ENCODE measurements around the gene B4GALT5.

DNA sequence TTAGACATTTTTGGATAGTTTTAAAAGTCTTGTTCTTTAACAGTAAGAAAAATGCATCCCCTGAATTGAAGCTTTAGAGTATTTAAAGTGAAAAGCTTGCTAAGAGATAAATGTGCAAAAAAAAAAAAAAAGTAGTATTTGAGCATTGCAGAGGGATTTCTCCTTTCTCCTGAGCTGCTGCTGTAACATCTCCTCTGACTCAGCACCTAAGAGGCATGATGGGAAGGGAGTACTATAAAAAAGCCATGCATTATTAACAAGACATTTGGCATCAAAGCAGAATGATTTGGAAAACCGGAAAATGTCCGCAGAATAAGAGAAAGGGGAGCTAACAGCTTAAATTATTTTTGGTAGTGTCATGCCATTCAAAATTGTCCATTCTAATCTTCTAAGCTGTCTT, 27.9 kb downstream of the B4GALT5 start:
- no peak for TF ChIP-seq CTCF (IDR thresholded peaks at IDR 0.05)
- no peak for TF ChIP-seq RNF2 (IDR thresholded peaks at IDR 0.05; ENCODE audit: borderline replicate concordance, low read depth)
- no peak for TF ChIP-seq EP300 (IDR thresholded peaks at IDR 0.05)
- TF ChIP-seq POLR2A (IDR thresholded peaks at IDR 0.05; ENCODE audit: low read length) = no peak
- TF ChIP-seq RFX5 (IDR thresholded peaks at IDR 0.05) = no peak
- TF ChIP-seq, protein P1, sequence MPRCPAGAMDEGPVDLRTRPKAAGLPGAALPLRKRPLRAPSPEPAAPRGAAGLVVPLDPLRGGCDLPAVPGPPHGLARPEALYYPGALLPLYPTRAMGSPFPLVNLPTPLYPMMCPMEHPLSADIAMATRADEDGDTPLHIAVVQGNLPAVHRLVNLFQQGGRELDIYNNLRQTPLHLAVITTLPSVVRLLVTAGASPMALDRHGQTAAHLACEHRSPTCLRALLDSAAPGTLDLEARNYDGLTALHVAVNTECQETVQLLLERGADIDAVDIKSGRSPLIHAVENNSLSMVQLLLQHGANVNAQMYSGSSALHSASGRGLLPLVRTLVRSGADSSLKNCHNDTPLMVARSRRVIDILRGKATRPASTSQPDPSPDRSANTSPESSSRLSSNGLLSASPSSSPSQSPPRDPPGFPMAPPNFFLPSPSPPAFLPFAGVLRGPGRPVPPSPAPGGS (IDR thresholded peaks at IDR 0.05) = no peak
- TF ChIP-seq, protein P2, sequence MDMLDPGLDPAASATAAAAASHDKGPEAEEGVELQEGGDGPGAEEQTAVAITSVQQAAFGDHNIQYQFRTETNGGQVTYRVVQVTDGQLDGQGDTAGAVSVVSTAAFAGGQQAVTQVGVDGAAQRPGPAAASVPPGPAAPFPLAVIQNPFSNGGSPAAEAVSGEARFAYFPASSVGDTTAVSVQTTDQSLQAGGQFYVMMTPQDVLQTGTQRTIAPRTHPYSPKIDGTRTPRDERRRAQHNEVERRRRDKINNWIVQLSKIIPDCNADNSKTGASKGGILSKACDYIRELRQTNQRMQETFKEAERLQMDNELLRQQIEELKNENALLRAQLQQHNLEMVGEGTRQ (IDR thresholded peaks at IDR 0.05) = no peak
- no peak for TF ChIP-seq SMC3 (IDR thresholded peaks at IDR 0.05)
- peak; percentile 35; the same call in 1 of the 2 replicates for TF ChIP-seq JUNB (IDR thresholded peaks at IDR 0.05)
- no peak for TF ChIP-seq BHLHE40 (IDR thresholded peaks at IDR 0.05; ENCODE audit: low read depth, low read length)
- no peak for TF ChIP-seq RARB (CRISPR knock-in tag; IDR thresholded peaks at IDR 0.05)
- TF ChIP-seq CEBPB (IDR thresholded peaks at IDR 0.05) = no peak
- TF ChIP-seq PHF8 (IDR thresholded peaks at IDR 0.05; ENCODE audit: borderline replicate concordance, low read depth) = no peak

Measured in A549 (cell line).